A549 (cell line): ENCODE data around the gene RANBP17. TPM values are rescaled to one million over a fixed set of nuclear protein-coding genes. Genes with fewer than 3 reads are reported as not detected.
A peak's percentile ranks its signal among the peaks of the same experiment; 100 is the strongest.

Experiments
- ATAC-seq, 2 experiments: fragments of 200-7000 bp in 1 of 2; fragments of >200 bp in 1 of 2; cut with Nextera tagmentation in 1 of 2; cut with Tn5 transposase in 1 of 2; 3 replicates each; pipeline versions ENCODE4 v1.8.0 to v1.9.1; 2018 to 2020; ENCODE audit warnings: mild to moderate bottlenecking in 1 of 2, moderate library complexity in 1 of 2
- CTCF ChIA-PET: fragments of 300-600 bp; sonication (Branson Sonifier 250); formaldehyde crosslinking; extraction: SDS; loops from one replicate; lab custom pipeline; 2021; ENCODE audit warnings: antibody characterized with exemption, inconsistent platforms; lab: Yijun Ruan, JAX
- POLR2A ChIA-PET: fragments of 350-600 bp; formaldehyde crosslinking; extraction: SDS; loops from one replicate; lab custom pipeline; 2021; ENCODE audit warnings: antibody characterized with exemption, inconsistent platforms; lab: Yijun Ruan, JAX
- DNase-seq, 2 experiments: peaks; one replicate each; pipeline versions ENCODE4 v3.0.0 to v3.0.0-alpha.2; 2011 to 2016; ENCODE audit warnings: low read depth in 1 of 2, low spot score in 1 of 2
- FAIRE-seq: peaks from 2 replicates; lab custom pipeline; 2011; peaks lifted over from hg19 to GRCh38; lab: Jason Lieb, UNC
- H3K27ac ChIP-seq, 2 experiments: fragments of >200 bp; sonication (Bioruptor Twin); formaldehyde crosslinking; 3 replicates each; pipeline ENCODE4 v1.5.1; 2016 to 2017
- H3K4me1 ChIP-seq: fragments of >200 bp; sonication (Bioruptor Twin); formaldehyde crosslinking; 3 replicates; pipeline ENCODE4 v1.6.1; 2016
- H3K4me2 ChIP-seq: fragments of >200 bp; sonication (Bioruptor Twin); formaldehyde crosslinking; 3 replicates; pipeline ENCODE4 v1.6.1; 2016
- H3K4me3 ChIP-seq: fragments of >200 bp; sonication (Bioruptor Twin); formaldehyde crosslinking; 3 replicates; pipeline ENCODE4 v1.5.1; 2016
- H3K9me3 ChIP-seq: fragments of >200 bp; sonication (Bioruptor Twin); formaldehyde crosslinking; 3 replicates; pipeline ENCODE4 v1.6.1; 2016
- ATOH8 ChIP-seq: fragments of 250-450 bp; sonication (Bioruptor Pico); IDR thresholded peaks from 2 replicates; pipeline ENCODE4 v1.5.0; 2020; ENCODE audit warnings: low read depth, mild to moderate bottlenecking, moderate library complexity
- CBX2 ChIP-seq: fragments of 200-600 bp; sonication (generic); IDR thresholded peaks from 2 replicates; pipeline ENCODE4 v1.6.1; 2016; ENCODE audit warnings: low read depth, mild to moderate bottlenecking, borderline replicate concordance
- CEBPB ChIP-seq, 2 experiments: fragments of >200 bp in 1 of 2; sonication (Bioruptor Twin) in 1 of 2; formaldehyde crosslinking in 1 of 2; IDR thresholded peaks; 2 replicates each; pipeline ENCODE4 v1.6.1; 2012 to 2016
- CHD4 ChIP-seq: fragments of 200-600 bp; sonication (generic); IDR thresholded peaks from 2 replicates; pipeline ENCODE4 v1.6.1; 2016; ENCODE audit warnings: antibody characterized with exemption, mild to moderate bottlenecking, borderline replicate concordance
- CTCF ChIP-seq: fragments of >200 bp; sonication (Bioruptor Twin); formaldehyde crosslinking; IDR thresholded peaks from 3 replicates; pipeline ENCODE4 v1.5.1; 2016
- EP300 ChIP-seq, 2 experiments: fragments of >200 bp; sonication (Bioruptor Twin); formaldehyde crosslinking; IDR thresholded peaks; 2 replicates in 1 of 2; 3 replicates in 1 of 2; pipeline ENCODE4 v1.6.1; 2016 to 2017
- FOSL2 ChIP-seq, 2 experiments: fragments of 450-650 bp in 1 of 2; fragments of >200 bp in 1 of 2; sonication (Bioruptor Twin) in 1 of 2; formaldehyde crosslinking; IDR thresholded peaks; 2 replicates each; pipeline versions ENCODE4 v1.5.0 to v1.6.1; 2016 to 2020; ENCODE audit warnings: mild to moderate bottlenecking in 1 of 2, moderate library complexity in 1 of 2
- FOXS1 ChIP-seq: fragments of 250-450 bp; sonication (Bioruptor Pico); IDR thresholded peaks from 2 replicates; pipeline ENCODE4 v1.5.0; 2020; ENCODE audit warnings: mild to moderate bottlenecking, moderate library complexity
- GATA3 ChIP-seq: IDR thresholded peaks from 2 replicates; pipeline ENCODE4 v1.6.1; 2012; ENCODE audit warnings: borderline replicate concordance
- HEYL ChIP-seq: fragments of 250-450 bp; sonication (Bioruptor Pico); IDR thresholded peaks from 2 replicates; pipeline ENCODE4 v1.8.0; 2021; ENCODE audit warnings: mild to moderate bottlenecking, moderate library complexity
- HMGXB4 ChIP-seq: fragments of 250-450 bp; sonication (Bioruptor Pico); IDR thresholded peaks from 2 replicates; pipeline ENCODE4 v1.5.0; 2021; ENCODE audit warnings: mild to moderate bottlenecking, moderate library complexity, borderline replicate concordance
- HOXA7 ChIP-seq: fragments of 250-450 bp; sonication (Bioruptor Pico); IDR thresholded peaks from 2 replicates; pipeline ENCODE4 v1.5.0; 2020; ENCODE audit warnings: mild to moderate bottlenecking, moderate library complexity
- HOXB13 ChIP-seq: fragments of 250-450 bp; sonication (Bioruptor Pico); IDR thresholded peaks from 2 replicates; pipeline ENCODE4 v1.5.0; 2020; ENCODE audit warnings: low read depth, mild to moderate bottlenecking, moderate library complexity
- KDM1A ChIP-seq: fragments of 200-600 bp; sonication (generic); IDR thresholded peaks from 2 replicates; pipeline ENCODE4 v1.6.1; 2016; ENCODE audit warnings: low read depth, mild to moderate bottlenecking
- KDM5A ChIP-seq: fragments of 200-600 bp; sonication (generic); IDR thresholded peaks from 2 replicates; pipeline ENCODE4 v1.6.1; 2016; ENCODE audit warnings: antibody characterized with exemption, mild to moderate bottlenecking
- MAFK ChIP-seq: fragments of 450-650 bp; IDR thresholded peaks from 2 replicates; pipeline ENCODE4 v1.6.1; 2014; ENCODE audit not compliant: partially characterized antibody
- MAX ChIP-seq: IDR thresholded peaks from 2 replicates; pipeline ENCODE4 v1.6.1; 2012
- MAZ ChIP-seq: fragments of 150-350 bp; IDR thresholded peaks from 2 replicates; pipeline ENCODE4 v1.6.1; 2014; ENCODE audit warnings: antibody characterized with exemption, low read depth, low read length, borderline replicate concordance
- MYC ChIP-seq: IDR thresholded peaks from 2 replicates; pipeline ENCODE4 v1.6.1; 2012; ENCODE audit warnings: mild to moderate bottlenecking, inconsistent platforms, low read length, improper control_type of control experiment, borderline replicate concordance
- NPAS2 ChIP-seq: fragments of 250-450 bp; sonication (Bioruptor Pico); IDR thresholded peaks from 2 replicates; pipeline ENCODE4 v1.8.0; 2022; ENCODE audit warnings: mild to moderate bottlenecking, moderate library complexity, borderline replicate concordance
- NR3C1 ChIP-seq: fragments of >200 bp; sonication (Bioruptor Twin); formaldehyde crosslinking; IDR thresholded peaks from 3 replicates; pipeline ENCODE4 v1.6.1; 2017
- RAD21 ChIP-seq, 2 experiments: fragments of >200 bp in 1 of 2; sonication (Bioruptor Twin) in 1 of 2; formaldehyde crosslinking in 1 of 2; IDR thresholded peaks in 1 of 2; conservative IDR thresholded peaks in 1 of 2; 2 replicates in 1 of 2; 3 replicates in 1 of 2; pipeline ENCODE4 v1.6.1; 2012 to 2018; ENCODE audit warnings: inconsistent platforms in 1 of 2
- RFX5 ChIP-seq: fragments of 450-650 bp; IDR thresholded peaks from 2 replicates; pipeline ENCODE4 v1.7.1; 2014; ENCODE audit warnings: antibody characterized with exemption, mild to moderate bottlenecking, moderate library complexity
- RNF2 ChIP-seq: fragments of 200-600 bp; sonication (generic); IDR thresholded peaks from 2 replicates; pipeline ENCODE4 v1.6.1; 2016; ENCODE audit warnings: low read depth, mild to moderate bottlenecking, antibody characterized with exemption, moderate library complexity, borderline replicate concordance
- SMC3 ChIP-seq: fragments of >200 bp; sonication (Bioruptor Twin); formaldehyde crosslinking; IDR thresholded peaks from 3 replicates; pipeline ENCODE4 v1.6.1; 2018; ENCODE audit warnings: inconsistent platforms
- TFCP2L1 ChIP-seq: fragments of 250-450 bp; sonication (Bioruptor Pico); IDR thresholded peaks from 2 replicates; pipeline ENCODE4 v1.5.0; 2021; ENCODE audit warnings: mild to moderate bottlenecking
- USF2 ChIP-seq: fragments of 450-650 bp; IDR thresholded peaks from 2 replicates; pipeline ENCODE4 v1.6.1; 2014; ENCODE audit warnings: antibody characterized with exemption
- ZC3H11A ChIP-seq: fragments of 450-650 bp; IDR thresholded peaks from 2 replicates; pipeline ENCODE4 v1.6.1; 2014; ENCODE audit warnings: antibody characterized with exemption, mild to moderate bottlenecking
- WGBS: methylation state at CpG from one replicate; pipeline ENCODE4 v1.1.6; 2017; ENCODE audit errors: missing lambda C conversion rate; 5-methylcytosine and 5-hydroxymethylcytosine counted together
- polyA plus RNA-seq, 4 experiments: library from polyadenylated mRNA; depleted of rRNA in 3 of 4; stranded (reverse); fragments of >200 nt; fragmentation: RNase III in 1 of 4; extraction: RNeasy Plus Mini Kit Qiagen cat#74134 plus additional on column Dnase treatment in 1 of 4; gene quantifications; 2 replicates in 3 of 4; 3 replicates in 1 of 4; pipeline ENCODE4 v1.2.3, GENCODE V29; 2011 to 2017

The RANBP17 gene
- polyA plus RNA-seq, 2 of the 4 experiments (the other 2 are of a cell fraction), result 3.4 to 9.2 TPM

GRCh38 chr5:171207256-171207847, 345.5 kb downstream of the RANBP17 start:
- H3K9me3 ChIP-seq, result no peaks in the 10 kb centered on the region
- no peaks in the 10 kb centered on the region for H3K4me1 ChIP-seq
- TF ChIP-seq FOXS1, result no peak
- TF ChIP-seq RAD21 (conservative IDR thresholded peaks at IDR 0.05 in 1 of 2, IDR thresholded peaks at IDR 0.05 in 1 of 2), result peak; percentile 65 to 74
- TF ChIP-seq CTCF, result peak; percentile 80
- no peak for TF ChIP-seq CEBPB (IDR thresholded peaks at IDR 0.05)
- peak; percentile 82 for TF ChIP-seq SMC3
- CTCF ChIA-PET, result interaction anchor here (0.7 to 10.3 kb wide), 31 partner anchors 10 to 701 kb away, joined by 3 to 239 read pairs (median 5); no protein-coding TSS in a partner anchor
- peak; percentile 62 to 77; a peak in 5 of 6 replicates for ATAC-seq
- H3K4me3 ChIP-seq, result no peak overlapping the region
- WGBS, result 11% methylated on average over 6 of the region's 6 CpGs
- POLR2A ChIA-PET, result no interaction called here
- no peak overlapping the region for H3K27ac ChIP-seq
- FAIRE-seq, result peak; percentile 76
- peak; percentile 52 for DNase-seq
- H3K4me2 ChIP-seq, result no peak overlapping the region; the same call in 2 of the 3 replicates

GRCh38 chr5:171221916-171222315, 360.1 kb downstream of the RANBP17 start:
- no peak overlapping the region for H3K4me3 ChIP-seq
- no peak for TF ChIP-seq HOXB13 (CRISPR knock-in tag)
- no peak for TF ChIP-seq TFCP2L1
- TF ChIP-seq CBX2, result no peak
- TF ChIP-seq MAZ, result no peak
- no peak for TF ChIP-seq NR3C1
- no peak for TF ChIP-seq RFX5
- no peak for TF ChIP-seq MYC
- TF ChIP-seq MAX, result no peak
- TF ChIP-seq SMC3, result no peak
- TF ChIP-seq USF2, result no peak
- TF ChIP-seq CHD4, result no peak
- no peak for TF ChIP-seq HEYL (CRISPR knock-in tag)
- TF ChIP-seq EP300 (IDR thresholded peaks at IDR 0.05), result no peak
- TF ChIP-seq RAD21 (conservative IDR thresholded peaks at IDR 0.05 in 1 of 2, IDR thresholded peaks at IDR 0.05 in 1 of 2), result no peak
- no peak for TF ChIP-seq ZC3H11A
- TF ChIP-seq NPAS2, result no peak
- TF ChIP-seq FOSL2 (IDR thresholded peaks at IDR 0.05), result no peak
- no peak for TF ChIP-seq FOSL2 (CRISPR knock-in tag; IDR thresholded peaks at IDR 0.05)
- POLR2A ChIA-PET, result no interaction called here
- 95% methylated on average over 2 of the region's 2 CpGs for WGBS
- H3K4me1 ChIP-seq, result no peaks in the 10 kb centered on the region
- no peak overlapping the region for H3K4me2 ChIP-seq
- ATAC-seq, result no peak
- H3K27ac ChIP-seq, result no peak overlapping the region
- FAIRE-seq, result no peak
- CTCF ChIA-PET, result interaction anchor here (0.8 kb wide), 1 partner anchor 15 kb away, joined by 3 read pairs; no protein-coding TSS in a partner anchor
- DNase-seq, result no peak
- H3K9me3 ChIP-seq, result no peaks in the 10 kb centered on the region

- ATAC-seq (no peak), FAIRE-seq (no peak), DNase-seq (no peak)
- 92% methylated on average over 1 of the region's 1 CpG for WGBS
- ChIA-PET POLR2A (no interaction called here), CTCF (interaction anchor here (1.4 to 1.7 kb wide), 2 partner anchors 17 to 414 kb away, joined by 4 to 5 read pairs; no protein-coding TSS in a partner anchor)
- Histone ChIP-seq H3K9me3 (no peaks in the 10 kb centered on the region), H3K4me2 (no peak overlapping the region), H3K4me1 (no peaks in the 10 kb centered on the region), H3K4me3 (no peak overlapping the region), H3K27ac (no peak overlapping the region)
- no peak for TF ChIP-seq HMGXB4 (CRISPR knock-in tag)
- no peak for TF ChIP-seq ATOH8 (CRISPR knock-in tag)
- TF ChIP-seq SMC3, result no peak
- no peak for TF ChIP-seq MAFK
- TF ChIP-seq HOXA7 (CRISPR knock-in tag), result no peak
- no peak for TF ChIP-seq GATA3
- no peak for TF ChIP-seq CHD4
- no peak for TF ChIP-seq KDM1A
- no peak for TF ChIP-seq KDM5A
- no peak for TF ChIP-seq RNF2
These were observed 362.1 kb downstream of the RANBP17 start for GRCh38 chr5:171223927-171224326.
